ENCODE results near the gene NGDN. TPM values are rescaled to one million over a fixed set of nuclear protein-coding genes. Genes with fewer than 3 reads are reported as not detected.

NGDN gene
- total RNA-seq, 1 donor from 2014 or later = 51.7 TPM

- intact Hi-C loops (cut with micrococcal nuclease) = loop anchor here (1.0 to 10.0 kb wide), 14 partner anchors 83 to 1958 kb away; partner anchors contain the start of genes ACIN1, AP1G2, C14orf119 and DCAF11
These were observed 788 bp upstream of the NGDN start for GRCh38 chr14:23468704-23469126.

- intact Hi-C loops (cut with micrococcal nuclease) = loop anchor here (1.0 to 10.0 kb wide), 14 partner anchors 81 to 1959 kb away; partner anchors contain the start of genes ACIN1, AP1G2, C14orf119 and DCAF11
These were observed 452 bp downstream of the NGDN start for GRCh38 chr14:23469906-23470403.

GRCh38 chr14:23470947-23471346, 1.4 kb downstream of the NGDN start:
- intact Hi-C loops (cut with micrococcal nuclease) = no loop called here

- intact Hi-C loops (cut with micrococcal nuclease) = loop anchor here (1.0 kb wide), 2 partner anchors 61 to 84 kb away; no protein-coding TSS in a partner anchor
These were observed 8.7 kb downstream of the NGDN start for GRCh38 chr14:23478109-23478759.

GRCh38 chr14:23481362-23481970, 12.0 kb downstream of the NGDN start:
- intact Hi-C loops (cut with micrococcal nuclease) = no loop called here

- intact Hi-C loops (cut with micrococcal nuclease) = no loop called here
These were observed 12.7 kb downstream of the NGDN start for GRCh38 chr14:23481979-23482822.

- intact Hi-C loops (cut with micrococcal nuclease) = no loop called here
These were observed 13.3 kb downstream of the NGDN start for GRCh38 chr14:23482823-23483148.

GRCh38 chr14:23483236-23483854, 13.8 kb downstream of the NGDN start:
- intact Hi-C loops (cut with micrococcal nuclease) = no loop called here

GRCh38 chr14:23485326-23485725, 15.8 kb downstream of the NGDN start:
- intact Hi-C loops (cut with micrococcal nuclease) = no loop called here

GRCh38 chr14:23486036-23486435, 16.5 kb downstream of the NGDN start:
- intact Hi-C loops (cut with micrococcal nuclease) = no loop called here

- intact Hi-C loops (cut with micrococcal nuclease) = no loop called here
These were observed 17.7 kb downstream of the NGDN start for GRCh38 chr14:23487216-23487615.

GRCh38 chr14:23492618-23493272, 23.2 kb downstream of the NGDN start:
- intact Hi-C loops (cut with micrococcal nuclease) = no loop called here

GRCh38 chr14:23494223-23494622, 24.7 kb downstream of the NGDN start:
- intact Hi-C loops (cut with micrococcal nuclease) = no loop called here

GRCh38 chr14:23512156-23512555, 42.7 kb downstream of the NGDN start:
- intact Hi-C loops (cut with micrococcal nuclease) = no loop called here

GRCh38 chr14:23513005-23513817, 43.7 kb downstream of the NGDN start:
- intact Hi-C loops (cut with micrococcal nuclease) = no loop called here

- intact Hi-C loops (cut with micrococcal nuclease) = no loop called here
These were observed 44.5 kb downstream of the NGDN start for GRCh38 chr14:23513818-23514643.

GRCh38 chr14:23514644-23514957, 45.1 kb downstream of the NGDN start:
- intact Hi-C loops (cut with micrococcal nuclease) = no loop called here

GRCh38 chr14:23517650-23518326, 48.3 kb downstream of the NGDN start:
- intact Hi-C loops (cut with micrococcal nuclease) = no loop called here

- intact Hi-C loops (cut with micrococcal nuclease) = no loop called here
These were observed 49.2 kb downstream of the NGDN start for GRCh38 chr14:23518709-23519108.
